NCI-H2107 treated with DMSO at 0.1 percent for 48 hours (cell line): ENCODE data around the gene RAPGEF3.

Experiments
- DNase-seq: peaks from one replicate; lab custom pipeline; 2025; ENCODE audit not compliant: unreplicated experiment; lab: John Stamatoyannopoulos, UW

RAPGEF3 gene

GRCh38 chr12:47777741-47778558 is 19.3 kb upstream of the RAPGEF3 start:
- DNase-seq, result no peak

DNA sequence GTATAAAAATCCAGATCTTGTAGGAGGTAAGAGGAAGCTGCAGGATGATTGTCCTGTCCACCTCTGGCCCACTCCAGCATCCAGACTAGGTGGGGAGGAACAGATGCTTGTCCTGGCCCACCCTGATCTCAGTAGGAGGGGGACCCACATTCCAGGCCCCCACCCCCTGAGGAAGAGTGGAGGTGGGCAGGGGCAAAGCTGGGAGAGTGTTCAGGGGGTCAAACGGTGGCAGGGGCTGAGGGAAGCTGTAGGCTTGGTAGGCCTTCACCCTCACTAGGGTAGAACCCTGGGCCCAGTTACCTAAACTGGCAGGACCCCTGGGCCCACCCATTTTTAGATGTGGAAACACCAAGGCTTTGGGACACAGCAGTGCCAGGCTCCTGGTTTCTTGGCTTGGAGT is 18.5 kb upstream of the RAPGEF3 start:
- DNase-seq, result no peak

- no peak for DNase-seq
Measured at GRCh38 chr12:47776471-47777143, 17.9 kb upstream of the RAPGEF3 start.

DNA sequence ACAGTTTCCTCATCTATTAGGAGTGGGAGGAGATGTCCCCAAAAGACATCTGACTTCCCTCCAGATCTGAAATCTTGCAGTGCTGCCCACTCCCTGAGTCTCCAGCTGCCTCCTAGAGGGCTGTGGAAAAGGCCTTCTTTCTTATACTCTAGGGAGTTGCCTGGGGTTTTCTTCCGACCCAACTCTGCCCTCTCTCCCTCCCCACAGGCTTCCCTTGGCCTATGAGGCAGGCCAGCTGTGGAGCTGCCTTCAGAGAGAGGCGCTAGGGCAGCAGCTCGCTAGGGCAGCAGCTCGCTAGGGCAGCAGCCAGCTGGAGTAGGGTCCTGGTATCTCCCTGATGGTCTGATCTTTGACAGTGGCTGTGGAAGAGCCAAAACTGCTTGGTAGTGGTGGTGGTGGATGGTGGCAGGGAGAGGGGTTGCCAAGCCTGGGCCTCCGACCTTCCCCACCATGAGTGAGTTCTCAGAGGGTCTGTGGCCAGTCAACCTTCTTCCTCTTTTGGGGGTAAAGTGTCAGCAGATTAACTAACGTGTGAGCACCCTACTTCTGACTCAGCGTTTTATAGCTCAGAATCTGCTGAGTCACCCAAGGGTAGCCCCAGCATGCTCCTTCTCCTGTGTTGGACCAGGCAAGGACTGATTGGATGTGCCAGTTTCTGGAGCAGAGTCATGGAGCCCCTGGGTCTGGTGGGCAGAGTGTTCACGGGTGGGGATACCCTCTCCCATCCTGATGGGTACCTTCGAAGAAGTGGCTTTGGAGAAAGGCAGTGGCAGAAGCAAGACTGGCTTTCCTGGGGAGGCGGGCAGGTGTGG is 16.6 kb upstream of the RAPGEF3 start:
- no peak for DNase-seq

GRCh38 chr12:47774663-47775062 is 16.0 kb upstream of the RAPGEF3 start:
- DNase-seq, result no peak

DNA sequence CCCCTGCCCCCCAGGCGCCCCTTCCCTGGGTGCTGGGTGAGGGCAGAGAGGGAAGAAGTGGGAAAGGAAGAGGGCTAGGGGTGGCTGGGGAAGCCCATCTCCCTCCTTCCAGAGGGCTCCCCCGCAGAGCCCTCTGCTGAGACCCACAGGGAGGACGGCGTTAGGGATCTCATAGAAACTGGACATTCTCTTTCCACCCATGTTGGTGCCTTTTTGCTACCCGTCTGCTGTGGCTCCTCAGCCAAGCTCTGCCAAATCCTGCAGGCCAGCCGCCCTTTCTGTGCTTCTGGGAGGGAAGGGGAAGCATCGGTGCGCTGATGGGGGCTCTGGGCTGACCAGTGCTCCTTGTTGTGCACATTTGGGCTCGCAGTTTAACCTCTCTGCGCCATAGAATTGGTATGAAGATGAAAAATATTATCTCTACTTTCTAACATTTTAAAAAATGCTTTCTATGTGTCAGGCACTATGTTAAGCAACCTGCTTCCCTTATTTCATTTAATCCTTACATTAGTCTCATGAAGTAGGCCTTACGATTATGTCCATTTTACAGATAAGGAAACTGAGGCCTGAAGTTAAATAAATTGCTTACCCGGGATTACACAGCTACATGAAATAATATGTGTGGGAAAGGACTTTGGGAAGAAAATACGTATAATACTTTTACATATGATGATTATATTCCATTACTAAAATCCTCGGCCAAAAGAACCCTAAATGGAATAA is 15.3 kb upstream of the RAPGEF3 start:
- no peak for DNase-seq

DNA sequence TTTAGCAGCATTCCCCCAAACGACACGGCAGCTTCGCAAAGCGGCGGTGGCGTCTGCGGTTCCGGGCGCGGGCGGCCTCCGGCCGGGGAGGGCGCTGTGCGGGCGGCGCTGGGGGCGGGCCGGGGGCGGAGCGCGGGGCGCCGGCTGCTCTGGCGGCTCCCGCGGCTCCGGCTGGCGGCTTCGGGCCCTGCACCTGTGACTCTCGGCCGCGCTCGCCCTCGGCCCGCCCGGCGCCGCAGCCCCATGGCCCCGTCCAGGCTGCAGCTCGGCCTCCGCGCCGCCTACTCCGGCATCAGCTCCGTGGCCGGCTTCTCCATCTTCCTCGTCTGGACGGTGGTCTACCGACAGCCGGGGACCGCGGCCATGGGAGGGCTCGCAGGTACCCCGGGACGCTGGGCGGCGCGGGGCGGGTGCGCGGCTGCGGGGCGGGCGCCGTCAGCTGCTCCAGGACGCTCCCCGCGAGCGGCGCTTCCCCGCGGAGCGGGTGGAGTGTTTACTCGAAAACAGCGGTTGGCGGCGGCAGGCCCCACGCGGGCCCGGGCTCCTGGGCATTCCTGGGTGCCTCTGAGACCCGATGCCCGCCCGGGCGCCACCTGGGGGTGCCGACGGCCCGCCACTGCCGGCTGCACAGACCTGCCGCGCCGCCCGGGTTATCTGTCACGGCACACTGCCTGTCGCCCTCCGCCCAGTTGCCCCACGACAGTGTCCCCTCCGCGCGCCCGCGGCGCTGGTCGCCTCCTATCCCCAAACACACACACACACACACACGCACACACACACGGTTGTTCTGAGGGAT is 14.6 kb upstream of the RAPGEF3 start, which contains the start of gene SLC48A1:
TSS of gene SLC48A1 (plus strand) at position 177 of the 796 bp plus-strand sequence. CDS start at position 244, 67 bp downstream.
- peak; percentile 22 for DNase-seq

DNA sequence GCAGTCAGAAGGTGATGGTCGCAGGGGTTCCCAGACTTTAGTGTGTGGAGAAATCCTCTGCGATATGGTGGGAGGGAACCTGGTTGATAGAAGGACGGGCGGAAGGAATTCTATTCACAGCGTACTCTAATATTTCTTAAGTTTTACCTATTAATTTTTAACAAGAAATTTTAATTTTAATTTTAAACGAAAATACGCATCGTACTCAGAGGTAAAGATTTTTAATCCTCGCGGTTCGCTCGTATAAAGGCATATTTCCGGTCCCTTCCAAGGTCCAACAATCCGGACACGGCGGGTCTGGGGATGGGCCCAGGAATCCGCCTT is 14.0 kb upstream of the RAPGEF3 start:
- DNase-seq, result no peak

- DNase-seq, result no peak
Measured at GRCh38 chr12:47772094-47772660, 13.5 kb upstream of the RAPGEF3 start.

DNA sequence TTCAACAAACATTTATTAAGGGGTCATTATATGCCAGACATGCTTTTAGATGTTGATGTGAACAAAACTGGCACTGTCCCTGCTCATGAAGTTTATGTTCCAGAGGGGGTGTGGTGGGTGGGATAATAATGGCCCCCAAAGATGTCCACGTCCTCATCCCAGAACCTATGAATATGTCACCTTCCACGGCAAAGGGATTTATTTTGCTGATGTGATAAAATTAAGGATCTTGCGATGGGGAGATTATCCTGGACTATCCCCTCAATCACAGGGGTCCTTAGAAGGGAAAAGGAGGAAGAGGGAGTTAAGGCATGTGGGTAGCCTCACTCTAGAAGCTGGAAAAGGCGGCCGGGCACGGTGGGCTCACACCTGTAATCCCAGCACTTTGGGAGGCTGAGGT is 12.6 kb upstream of the RAPGEF3 start:
- DNase-seq, result no peak

DNA sequence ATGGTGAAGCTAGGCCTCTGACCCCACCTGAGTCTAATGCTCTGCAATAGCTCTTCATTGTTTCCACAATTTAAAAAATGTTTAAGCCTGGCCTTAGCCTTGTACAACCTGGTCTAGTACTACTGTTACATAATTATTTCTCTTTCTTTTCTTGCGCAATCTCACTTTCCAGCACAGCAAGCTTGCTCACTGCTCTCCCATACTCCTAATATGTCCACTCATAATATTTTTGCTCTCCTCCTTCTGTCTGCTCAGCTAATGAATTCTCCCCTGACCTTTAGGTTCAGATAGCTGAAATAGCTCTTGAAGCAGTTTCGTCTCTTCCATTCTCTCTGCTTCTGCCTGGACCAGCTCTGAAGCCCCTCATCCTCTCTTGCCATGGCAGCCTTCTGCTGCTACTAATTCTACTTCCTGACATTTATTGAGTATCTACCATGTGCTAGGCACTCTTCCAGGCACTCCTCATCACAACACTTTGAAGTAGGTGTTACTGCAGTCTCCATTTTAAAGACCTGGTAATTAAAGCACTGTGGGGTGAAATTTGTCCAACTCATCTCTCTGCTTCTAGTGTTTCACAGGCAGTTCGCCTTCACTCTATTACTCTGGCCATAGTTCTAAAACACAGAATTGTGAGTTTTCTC is 11.5 kb upstream of the RAPGEF3 start:
- DNase-seq, result peak; percentile 33

DNA sequence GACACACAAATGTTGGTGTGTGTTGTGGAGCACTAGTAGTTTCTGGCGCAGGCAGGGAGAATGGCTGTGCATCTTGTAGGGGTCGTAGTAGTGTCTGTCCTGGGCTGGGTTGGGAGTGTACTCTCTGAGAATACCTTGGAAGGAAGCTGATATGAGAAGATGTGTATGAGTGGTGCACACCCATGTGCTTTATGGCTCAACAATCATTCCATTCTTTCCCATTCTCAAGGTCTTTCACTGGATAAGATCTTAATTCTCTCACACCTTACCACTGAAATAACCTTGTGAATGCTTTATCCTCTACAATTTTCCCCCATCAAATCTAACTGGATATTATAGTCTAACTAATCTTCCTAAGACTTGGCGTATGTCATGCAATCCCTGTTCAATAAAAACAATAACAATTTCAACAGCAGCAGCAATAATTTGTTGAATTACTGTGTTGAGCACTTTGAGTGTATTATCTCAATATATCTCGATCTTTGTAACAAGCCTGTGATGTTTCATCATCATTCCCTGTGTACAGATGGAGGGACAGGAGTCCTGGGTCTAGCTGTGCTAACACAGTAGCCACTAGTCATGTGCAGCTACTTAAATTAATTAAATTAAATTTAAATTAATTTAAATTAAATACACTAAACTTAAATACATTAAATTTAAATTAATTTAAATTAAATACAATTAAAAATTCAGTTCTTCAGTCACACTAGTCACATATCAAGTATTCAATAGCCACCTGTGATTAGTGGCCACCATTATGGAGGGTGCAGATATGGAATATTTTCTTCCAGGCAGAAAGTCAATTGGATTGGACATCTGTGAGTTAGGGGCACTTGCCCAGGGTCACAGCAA is 10.8 kb upstream of the RAPGEF3 start:
- DNase-seq, result no peak

- no peak for DNase-seq
Measured at GRCh38 chr12:47768323-47768811, 9.7 kb upstream of the RAPGEF3 start.

DNA sequence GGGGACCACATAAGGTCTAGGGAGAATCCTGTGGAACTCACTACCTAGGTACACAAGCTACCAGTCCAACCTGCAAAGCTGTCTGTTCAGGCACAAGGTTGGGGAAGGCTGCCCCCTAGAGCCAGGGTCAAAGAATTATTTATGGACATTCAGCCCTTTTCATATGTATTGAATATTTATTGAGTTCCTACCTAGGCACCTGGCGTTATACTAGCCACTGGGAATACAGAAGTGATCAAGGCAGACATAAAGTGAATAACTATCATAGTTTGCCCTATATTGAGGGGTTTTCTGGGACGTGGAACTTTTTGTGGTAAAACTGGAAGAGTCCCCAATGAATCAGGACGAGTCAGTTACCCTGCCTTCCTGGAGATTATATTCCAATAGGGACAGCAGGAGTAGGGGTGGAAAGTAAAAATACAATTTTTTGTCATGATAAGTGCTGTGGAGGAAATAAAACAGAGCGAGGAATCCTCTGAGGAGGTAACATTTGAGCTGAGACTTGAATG is 8.6 kb upstream of the RAPGEF3 start:
- peak; percentile 26 for DNase-seq

DNA sequence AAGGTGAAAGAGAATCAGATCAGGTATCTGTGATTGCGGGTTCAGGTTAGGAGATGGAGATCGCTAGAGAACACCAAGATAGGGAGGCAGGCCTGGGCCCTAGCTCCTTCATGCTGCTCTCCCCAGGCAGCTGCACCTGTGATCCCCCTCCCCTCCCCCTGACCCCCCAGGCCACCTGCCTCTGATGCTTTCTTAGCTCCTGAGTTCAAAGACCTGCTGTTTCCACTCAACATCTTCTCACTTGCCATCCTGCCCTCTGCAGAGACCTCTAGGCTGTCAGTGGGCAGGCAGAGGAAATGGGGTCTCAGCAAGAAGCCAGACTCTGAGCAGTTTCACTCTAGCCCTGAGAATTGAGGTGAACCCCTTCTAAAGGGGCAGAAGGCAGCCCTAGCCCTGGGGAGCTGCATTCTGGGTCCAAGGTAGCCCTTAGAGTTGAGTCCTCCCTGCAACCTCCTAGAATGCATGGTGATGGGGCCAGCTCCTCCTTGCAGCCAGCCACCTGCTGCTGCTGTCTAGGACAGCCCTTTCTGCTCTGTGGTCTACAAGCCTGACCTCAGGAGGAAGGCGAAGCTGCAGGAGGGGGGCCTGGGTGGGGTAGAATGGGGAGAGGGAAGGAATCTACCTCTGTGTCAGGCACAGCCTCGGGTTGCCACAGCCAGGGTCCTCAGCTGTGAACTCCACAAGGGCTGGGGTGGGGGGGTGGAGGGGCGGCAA is 8.0 kb upstream of the RAPGEF3 start:
- no peak for DNase-seq

GRCh38 chr12:47763481-47764346 is 5.0 kb upstream of the RAPGEF3 start:
- DNase-seq, result no peak
